GM12878 (cell line): Measurements from ENCODE around the gene TSHZ1.

Experiments used
- CBFB ChIP-seq: IDR thresholded peaks from 2 replicates; pipeline ENCODE4 v1.6.1; 2016; ENCODE audit warnings: antibody characterized with exemption, low read depth
- SP1 ChIP-seq: IDR thresholded peaks from one replicate; pipeline ENCODE4 v1.6.1; 2011; ENCODE audit warnings: low read depth, low read length

- TF ChIP-seq CBFB (no peak), SP1 (no peak)
These were observed 39.3 kb downstream of the TSHZ1 start for GRCh38 chr18:75249672-75250470.
